Measurements from ENCODE around the gene SARDH. TPM values are rescaled to one million over a fixed set of nuclear protein-coding genes. Genes with fewer than 3 reads are reported as not detected.
"Not testable (repeated sequence)": the region's sequence is repeated elsewhere in the genome, so short reads cannot be mapped to it uniquely, and the experiment has no call there.

The SARDH gene
- total RNA-seq, 1 experiment from 2014 or later: 5.3 TPM

DNA sequence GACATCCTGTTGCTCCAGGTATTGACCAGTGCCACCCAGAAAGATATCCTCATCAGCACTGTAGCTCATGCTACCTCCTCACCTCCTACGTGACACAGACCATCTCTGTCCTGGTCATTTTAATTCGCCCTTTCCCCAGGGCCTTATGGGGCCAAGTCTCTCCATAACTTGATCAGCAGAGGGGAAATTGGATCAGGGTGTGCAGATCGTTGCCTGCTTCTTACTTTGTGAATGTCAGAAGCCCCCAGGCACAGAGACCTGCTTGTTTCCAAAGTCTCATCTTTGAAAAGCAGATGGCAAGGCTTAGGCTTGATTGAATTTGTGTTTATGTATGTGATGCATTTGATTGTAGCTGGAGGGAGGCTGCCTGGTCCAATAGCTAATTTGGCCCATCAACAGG lies 110.8 kb downstream of the SARDH start:
- no peak overlapping the region for H3K23ac ChIP-seq (ENCODE audit: insufficient read length, low read depth, low read length)
- no peak overlapping the region for H3K14ac ChIP-seq (ENCODE audit: insufficient read depth, low read length)
- H3K9me3 Mint-ChIP-seq: peaks cover 13 to 24% of the 10 kb centered on the region in 2 experiments
- no peak overlapping the region for H3K4me2 ChIP-seq (ENCODE audit: insufficient read depth, insufficient read length, low read length)
- no peaks in the 10 kb centered on the region for H3K79me1 ChIP-seq (ENCODE audit: insufficient read depth, low read depth, low read length, poor library complexity, severe bottlenecking)
- H2BK120ac ChIP-seq (ENCODE audit: low read depth, low read length, poor library complexity, severe bottlenecking): no peak overlapping the region
- no peak overlapping the region for H3K4me3 Mint-ChIP-seq
- H4K20me1 ChIP-seq (ENCODE audit: control insufficient read depth, insufficient read depth, insufficient read length): no peaks in the 10 kb centered on the region
- H2BK20ac ChIP-seq (ENCODE audit: low read depth, low read length, poor library complexity, severe bottlenecking): no peak overlapping the region
- no peaks in the 10 kb centered on the region for H3K9me3 ChIP-seq (ENCODE audit: control insufficient read depth, low read depth, low read length)
- H3K27me3 Mint-ChIP-seq (ENCODE audit: low read depth): peaks cover 43% of the 10 kb centered on the region
- H3K18ac ChIP-seq (ENCODE audit: insufficient read length, low read depth, low read length): no peak overlapping the region
- no peak overlapping the region for H4K8ac ChIP-seq (replicated peaks; ENCODE audit: insufficient read length, low read depth, low read length)
- H3K9ac ChIP-seq (ENCODE audit: extremely low read depth, insufficient read length, low read length): no peak overlapping the region
- no peak overlapping the region for H4K5ac ChIP-seq (ENCODE audit: insufficient read length, low read depth, low read length)
- TF ChIP-seq, protein P1, sequence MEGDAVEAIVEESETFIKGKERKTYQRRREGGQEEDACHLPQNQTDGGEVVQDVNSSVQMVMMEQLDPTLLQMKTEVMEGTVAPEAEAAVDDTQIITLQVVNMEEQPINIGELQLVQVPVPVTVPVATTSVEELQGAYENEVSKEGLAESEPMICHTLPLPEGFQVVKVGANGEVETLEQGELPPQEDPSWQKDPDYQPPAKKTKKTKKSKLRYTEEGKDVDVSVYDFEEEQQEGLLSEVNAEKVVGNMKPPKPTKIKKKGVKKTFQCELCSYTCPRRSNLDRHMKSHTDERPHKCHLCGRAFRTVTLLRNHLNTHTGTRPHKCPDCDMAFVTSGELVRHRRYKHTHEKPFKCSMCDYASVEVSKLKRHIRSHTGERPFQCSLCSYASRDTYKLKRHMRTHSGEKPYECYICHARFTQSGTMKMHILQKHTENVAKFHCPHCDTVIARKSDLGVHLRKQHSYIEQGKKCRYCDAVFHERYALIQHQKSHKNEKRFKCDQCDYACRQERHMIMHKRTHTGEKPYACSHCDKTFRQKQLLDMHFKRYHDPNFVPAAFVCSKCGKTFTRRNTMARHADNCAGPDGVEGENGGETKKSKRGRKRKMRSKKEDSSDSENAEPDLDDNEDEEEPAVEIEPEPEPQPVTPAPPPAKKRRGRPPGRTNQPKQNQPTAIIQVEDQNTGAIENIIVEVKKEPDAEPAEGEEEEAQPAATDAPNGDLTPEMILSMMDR (conservative IDR thresholded peaks at IDR 0.05): no peak
- no peaks in the 10 kb centered on the region for H3K23me2 ChIP-seq (ENCODE audit: insufficient read length, low read depth, low read length, poor library complexity, severe bottlenecking)
- no peak overlapping the region for H3K56ac ChIP-seq (ENCODE audit: insufficient read length, low read depth, low read length)
- H3K79me2 ChIP-seq (ENCODE audit: insufficient read depth, low read length): no peaks in the 10 kb centered on the region
- no peak overlapping the region for H3K27ac ChIP-seq (ENCODE audit: insufficient read length, low read depth, low read length)
- no peaks in the 10 kb centered on the region for H3K27me3 ChIP-seq (ENCODE audit: insufficient read depth, low read length)
- H2AK5ac ChIP-seq (ENCODE audit: insufficient read length, low read length): no peak overlapping the region
- H3K27ac Mint-ChIP-seq: no peak overlapping the region; a peak in 1 of 7 replicates
- H2BK5ac ChIP-seq (ENCODE audit: insufficient read length, low read length): no peak overlapping the region
- no peak overlapping the region for H2BK12ac ChIP-seq (ENCODE audit: insufficient read length, low read depth, low read length)
- no peaks in the 10 kb centered on the region for H3K4me1 ChIP-seq (ENCODE audit: insufficient read depth, low read length)
- H2BK15ac ChIP-seq (ENCODE audit: low read depth, low read length): no peak overlapping the region
- H2AFZ ChIP-seq (ENCODE audit: low read length): no peak overlapping the region
- no peak for DNase-seq
- WGBS (ENCODE audit: extremely low coverage, insufficient read length, low lambda C conversion rate): no CpG with 5 or more reads among the region's 3 CpGs
- H3K4me1 Mint-ChIP-seq: peaks cover 0 to 3% of the 10 kb centered on the region in 2 experiments; a peak in 1 of 4 replicates
- peaks cover 0 to 7% (median 0%) of the 10 kb centered on the region in 3 experiments; a peak in 3 of 7 replicates for H3K36me3 Mint-ChIP-seq (ENCODE audit: insufficient read depth in 1 of 3, low read depth in 3 of 3)
- H3T11ph ChIP-seq (ENCODE audit: low read length): no peak overlapping the region
- no peak overlapping the region for H3K4ac ChIP-seq (ENCODE audit: low read depth, low read length)
- no peak overlapping the region for H4K91ac ChIP-seq (ENCODE audit: insufficient read length, low read depth, low read length)

DNA sequence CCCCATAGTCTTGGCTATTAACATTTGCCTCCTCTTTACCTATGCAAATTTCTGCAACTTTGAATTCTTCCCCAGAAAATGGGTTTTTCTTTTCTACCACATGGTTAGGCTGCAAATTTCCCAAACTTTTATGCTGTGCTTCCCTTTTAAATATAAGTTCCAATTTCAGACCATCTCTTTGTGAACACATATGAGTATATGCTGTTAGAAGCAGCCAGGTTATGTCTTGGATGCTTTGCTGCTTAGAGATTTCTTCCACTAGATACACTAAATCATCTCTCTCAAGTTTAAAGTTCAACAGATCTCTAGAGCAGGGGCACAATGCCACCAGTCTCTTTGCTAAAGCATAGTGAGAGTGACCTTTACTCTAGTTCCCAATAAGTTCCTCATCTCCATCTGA lies 112.1 kb downstream of the SARDH start:
- H3K23ac ChIP-seq (ENCODE audit: insufficient read length, low read depth, low read length); H3K36me3 Mint-ChIP-seq (ENCODE audit: insufficient read depth in 1 of 3, low read depth in 3 of 3); H3K27me3 ChIP-seq (ENCODE audit: insufficient read depth, low read length); H3K79me2 ChIP-seq (ENCODE audit: insufficient read depth, low read length); H2BK12ac ChIP-seq (ENCODE audit: insufficient read length, low read depth, low read length); H3K4me3 Mint-ChIP-seq; H3K23me2 ChIP-seq (ENCODE audit: insufficient read length, low read depth, low read length, poor library complexity, severe bottlenecking); H3K4ac ChIP-seq (ENCODE audit: low read depth, low read length); H3T11ph ChIP-seq (ENCODE audit: low read length); H4K5ac ChIP-seq (ENCODE audit: insufficient read length, low read depth, low read length); H2BK5ac ChIP-seq (ENCODE audit: insufficient read length, low read length); H2AFZ ChIP-seq (ENCODE audit: low read length); H3K27ac ChIP-seq (ENCODE audit: insufficient read length, low read depth, low read length); H4K20me1 ChIP-seq (ENCODE audit: control insufficient read depth, insufficient read depth, insufficient read length); H3K9me3 ChIP-seq (ENCODE audit: control insufficient read depth, low read depth, low read length); H3K56ac ChIP-seq (ENCODE audit: insufficient read length, low read depth, low read length); H3K18ac ChIP-seq (ENCODE audit: insufficient read length, low read depth, low read length); H3K79me1 ChIP-seq (ENCODE audit: insufficient read depth, low read depth, low read length, poor library complexity, severe bottlenecking); H2BK20ac ChIP-seq (ENCODE audit: low read depth, low read length, poor library complexity, severe bottlenecking); DNase-seq; H2AK5ac ChIP-seq (ENCODE audit: insufficient read length, low read length); H3K27ac Mint-ChIP-seq; H3K4me2 ChIP-seq (ENCODE audit: insufficient read depth, insufficient read length, low read length); H3K14ac ChIP-seq (ENCODE audit: insufficient read depth, low read length); H3K4me1 Mint-ChIP-seq; H3K9ac ChIP-seq (ENCODE audit: extremely low read depth, insufficient read length, low read length); H2BK120ac ChIP-seq (ENCODE audit: low read depth, low read length, poor library complexity, severe bottlenecking); H3K4me1 ChIP-seq (ENCODE audit: insufficient read depth, low read length); H2BK15ac ChIP-seq (ENCODE audit: low read depth, low read length); H4K91ac ChIP-seq (ENCODE audit: insufficient read length, low read depth, low read length); H4K8ac ChIP-seq (replicated peaks; ENCODE audit: insufficient read length, low read depth, low read length): not testable (repeated sequence)
- H3K9me3 Mint-ChIP-seq: peaks cover 13 to 24% of the 10 kb centered on the region in 2 experiments
- H3K27me3 Mint-ChIP-seq (ENCODE audit: low read depth): peaks cover 56% of the 10 kb centered on the region

All from H9 (cell line).